GM12878 (cell line): ENCODE results near the gene MED13. TPM values are rescaled to one million over a fixed set of nuclear protein-coding genes. Genes with fewer than 3 reads are reported as not detected.
A peak's percentile ranks its signal among the peaks of the same experiment; 100 is the strongest.
"Not testable (repeated sequence)": the region's sequence is repeated elsewhere in the genome, so short reads cannot be mapped to it uniquely, and the experiment has no call there.

ENCODE experiments used
- ATAC-seq: fragments of 200-7000 bp; cut with Tn5 transposase; 3 replicates; pipeline ENCODE4 v1.9.1; 2020; ENCODE audit warnings: mild to moderate bottlenecking, moderate library complexity
- BruUV-seq: library from RNA; stranded (reverse); fragments of 400-500 nt; replicated peaks from 2 replicates; lab custom pipeline; 2021; lab: Mats Ljungman, UMichigan
- CTCF ChIA-PET: fragments of 300-600 bp; sonication (Branson Sonifier 250); formaldehyde crosslinking; extraction: SDS; loops from one replicate; lab custom pipeline; 2021; ENCODE audit warnings: inconsistent platforms; lab: Yijun Ruan, JAX
- POLR2A ChIA-PET: fragments of 350-600 bp; formaldehyde crosslinking; extraction: SDS; loops from one replicate; lab custom pipeline; 2021; ENCODE audit warnings: inconsistent platforms; lab: Charles Lee
- RAD21 ChIA-PET: fragments of 300-600 bp; sonication (Branson Sonifier 250); formaldehyde crosslinking; loops from one replicate; lab custom pipeline; 2023; ENCODE audit warnings: antibody characterized with exemption; ENCODE audit not compliant: unreplicated experiment; lab: Charles Lee
- SMC1A ChIA-PET: fragments of 300-600 bp; sonication (Branson Sonifier 250); formaldehyde crosslinking; loops from one replicate; lab custom pipeline; 2023; ENCODE audit not compliant: unreplicated experiment, uncharacterized antibody; lab: Charles Lee
- DNase-seq: peaks from one replicate; pipeline ENCODE4 v3.0.0-alpha.2; 2011; ENCODE audit warnings: low read depth, low spot score
- FAIRE-seq: peaks from 3 replicates; lab custom pipeline; 2011; peaks lifted over from hg19 to GRCh38; lab: Jason Lieb, UNC
- H2AFZ ChIP-seq: 2 replicates; pipeline ENCODE4 v1.6.0; 2011; ENCODE audit warnings: low read depth, low read length, control low read depth; ENCODE audit not compliant: control insufficient read depth
- H3K27ac ChIP-seq: 2 replicates; pipeline ENCODE4 v1.5.1; 2011; ENCODE audit warnings: control low read depth; ENCODE audit not compliant: control insufficient read depth, insufficient read depth
- H3K27me3 ChIP-seq, 2 experiments: replicated peaks in 1 of 2; 2 replicates each; pipeline versions ENCODE4 v1.6.0 to v1.6.1; 2011; ENCODE audit warnings: low read length in 1 of 2; ENCODE audit not compliant: control insufficient read depth in 2 of 2, insufficient read depth in 2 of 2
- H3K36me3 ChIP-seq, 2 experiments: 2 replicates each; pipeline ENCODE4 v1.5.1; 2011; ENCODE audit warnings: low read length in 1 of 2; ENCODE audit not compliant: control insufficient read depth in 2 of 2, insufficient read depth in 2 of 2
- H3K4me1 ChIP-seq: 2 replicates; pipeline ENCODE4 v1.6.1; 2011; ENCODE audit warnings: mild to moderate bottlenecking, low read length, moderate library complexity, mixed read lengths; ENCODE audit not compliant: control insufficient read depth, insufficient read depth
- H3K4me2 ChIP-seq: 2 replicates; pipeline ENCODE4 v1.6.0; 2011; ENCODE audit warnings: control low read depth; ENCODE audit not compliant: control insufficient read depth, insufficient read depth
- H3K4me3 ChIP-seq: fragments of 200-600 bp; sonication (generic); 2 replicates; pipeline ENCODE4 v1.5.1; 2016
- H3K79me2 ChIP-seq: 2 replicates; pipeline ENCODE4 v1.6.0; 2011; ENCODE audit warnings: low read length; ENCODE audit not compliant: control insufficient read depth, insufficient read depth
- H3K9ac ChIP-seq: 2 replicates; pipeline ENCODE4 v1.8.0; 2011; ENCODE audit warnings: low read length, control low read depth, mixed read lengths; ENCODE audit not compliant: control insufficient read depth, insufficient read depth
- H3K9me3 ChIP-seq: replicated peaks from 3 replicates; pipeline ENCODE4 v1.5.1; 2011; ENCODE audit warnings: mild to moderate bottlenecking, low read length; ENCODE audit not compliant: control insufficient read depth, insufficient read depth
- H4K20me1 ChIP-seq: 2 replicates; pipeline ENCODE4 v1.6.0; 2011; ENCODE audit not compliant: control insufficient read depth, insufficient read depth
- ETV6 ChIP-seq, 2 experiments: fragments of 450-650 bp in 1 of 2; IDR thresholded peaks in 1 of 2; conservative IDR thresholded peaks in 1 of 2; 2 replicates each; pipeline ENCODE4 v1.6.1; 2014; ENCODE audit warnings: antibody characterized with exemption in 1 of 2, borderline replicate concordance in 1 of 2, low read depth in 1 of 2, mild to moderate bottlenecking in 1 of 2, moderate library complexity in 1 of 2
- HDAC6 ChIP-seq: fragments of 200-600 bp; sonication (generic); IDR thresholded peaks from one replicate; pipeline ENCODE4 v1.8.0; 2017; ENCODE audit warnings: antibody characterized with exemption; ENCODE audit not compliant: unreplicated experiment
- NFXL1 ChIP-seq: fragments of 450-650 bp; IDR thresholded peaks from 2 replicates; pipeline ENCODE4 v1.6.1; 2017; ENCODE audit warnings: antibody characterized with exemption, mild to moderate bottlenecking, borderline replicate concordance
- RUNX3 ChIP-seq: IDR thresholded peaks from 2 replicates; pipeline ENCODE4 v1.6.1; 2012; ENCODE audit warnings: low read length, inconsistent platforms
- ZNF274 ChIP-seq: IDR thresholded peaks from one replicate; pipeline ENCODE4 v1.8.0; 2011; ENCODE audit not compliant: insufficient read length, insufficient read depth
- WGBS: methylation state at CpG from one replicate; pipeline ENCODE4 v1.1.6; 2016; ENCODE audit warnings: low lambda C conversion rate; ENCODE audit not compliant: insufficient replicate concordance, insufficient coverage; ENCODE audit errors: missing lambda C conversion rate; 5-methylcytosine and 5-hydroxymethylcytosine counted together
- in situ Hi-C: fragments of 300-500 bp; cut with MboI; formaldehyde crosslinking; loops from 9 replicates; pipeline ENCODE4 v1.14.3; 2018; ENCODE audit warnings: mixed read lengths
- intact Hi-C: fragments of 100-400 bp; cut with micrococcal nuclease; formaldehyde crosslinking; loops from one replicate; pipeline ENCODE4 v1.14.2; 2022; ENCODE audit not compliant: unreplicated experiment
- polyA plus RNA-seq, 11 experiments: library from polyadenylated mRNA; depleted of rRNA in 4 of 11; unstranded in 6 of 11; stranded (reverse) in 5 of 11; fragments of >200 nt; fragmentation: Nextera tagmentation in 4 of 11; fragmentation: Illumina TruSeq in 1 of 11; extraction: Ambion mirVana in 4 of 11; extraction: Trizol in 1 of 11; gene quantifications; 1 replicate in 1 of 11; 2 replicates in 10 of 11; pipeline versions ENCODE4 v1.2.1 to v1.2.3, GENCODE V29; 2011 to 2016; ENCODE audit warnings: inconsistent platforms in 2 of 11, missing spikeins in 2 of 11, low read depth in 1 of 11
- total RNA-seq, 4 experiments: library from RNA; depleted of rRNA in 3 of 4; stranded (reverse); fragments of >200 nt in 3 of 4; fragmentation: Illumina TruSeq in 1 of 4; extraction: Trizol in 1 of 4; gene quantifications; 2 replicates each; pipeline versions ENCODE4 v1.2.1 to v1.2.3, GENCODE V29; 2013 to 2021
- TF ChIP-seq, protein P1 (sequence below): IDR thresholded peaks from 2 replicates; pipeline ENCODE4 v1.6.1; 2011; ENCODE audit warnings: borderline replicate concordance, low read depth, mild to moderate bottlenecking, moderate library complexity, low read length; ENCODE audit not compliant: insufficient read depth, poor library complexity, severe bottlenecking

Gene MED13
- total and polyA plus RNA-seq, 10 of the 15 experiments (the other 5 are each of a cell fraction or from before 2014, with no cell fraction given): 4.6 to 49.7 (median 21.3) TPM

DNA sequence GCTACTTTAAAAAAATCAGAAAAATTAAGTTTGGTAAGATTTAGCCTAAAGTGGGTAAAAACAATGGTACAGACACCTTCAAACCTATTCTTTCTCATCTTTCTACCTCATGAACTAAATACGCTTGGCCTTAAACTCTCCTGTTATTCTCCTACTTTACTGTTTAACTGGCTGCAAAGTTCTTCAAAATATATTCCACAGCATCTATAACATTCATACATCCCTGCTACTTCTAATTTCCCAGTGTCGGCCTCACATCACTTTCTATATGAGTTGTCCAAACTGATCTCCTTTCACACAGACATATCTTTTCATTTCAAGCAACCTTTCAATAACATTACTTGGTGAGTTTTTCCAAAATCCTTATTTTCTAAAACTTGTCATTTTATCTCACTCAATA, 64.0 kb downstream of the MED13 start:
- Histone ChIP-seq H3K4me3 (no peak overlapping the region), H2AFZ (no peak overlapping the region), H4K20me1 (no peaks in the 10 kb centered on the region), H3K36me3 (peaks cover 2 to 19% of the 10 kb centered on the region in 2 experiments; a peak in 3 of 4 replicates), H3K4me1 (no peaks in the 10 kb centered on the region), H3K79me2 (peaks cover 11% of the 10 kb centered on the region), H3K27me3 (no peaks in the 10 kb centered on the region), H3K27ac (no peak overlapping the region), H3K9me3 (no peaks in the 10 kb centered on the region), H3K4me2 (no peak overlapping the region), H3K9ac (no peak overlapping the region)
- no TSS peak for BruUV-seq
- 74% methylated on average over 2 of the region's 2 CpGs for WGBS
- DNase-seq (no peak), FAIRE-seq (no peak), ATAC-seq (no peak)
- SMC1A ChIA-PET: no interaction called here
- CTCF ChIA-PET: interaction anchor here (0.5 to 1.0 kb wide), 2 partner anchors 109 to 137 kb away, joined by 3 read pairs; no protein-coding TSS in a partner anchor
- in situ Hi-C loops: no loop called here
- RAD21 ChIA-PET: no interaction called here
- intact Hi-C loops: no loop called here
- TF ChIP-seq ETV6 (conservative IDR thresholded peaks at IDR 0.05 in 1 of 2, IDR thresholded peaks at IDR 0.05 in 1 of 2; ENCODE audit: borderline replicate concordance in 1 of 2, low read depth in 1 of 2) (peak in 1 of 2 experiments; percentile 90; a peak in 2 of 4 replicates), ZNF274 (no peak), NFXL1 (peak; percentile 50; the same call in 1 of the 2 replicates)
- POLR2A ChIA-PET: no interaction called here

DNA sequence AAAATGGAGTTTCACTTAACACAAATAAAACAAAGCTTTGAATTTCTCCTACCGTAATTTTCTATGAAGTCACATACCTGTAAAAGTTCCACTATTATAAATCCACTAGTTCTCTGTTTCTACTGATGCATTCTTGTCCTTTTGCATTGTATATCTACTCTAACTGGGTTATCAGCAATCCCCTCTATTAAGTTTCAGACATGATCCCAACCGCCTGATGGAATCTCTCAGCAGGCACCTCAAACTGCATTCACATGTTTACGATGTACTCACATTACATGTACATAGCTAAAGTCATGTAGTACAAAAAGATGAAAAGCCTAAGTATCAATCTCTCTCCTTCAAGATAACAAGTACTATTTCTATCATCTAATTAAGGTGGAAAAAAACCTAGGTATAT, 64.9 kb downstream of the MED13 start:
- Histone ChIP-seq H3K9ac (no peak overlapping the region), H3K79me2 (peaks cover 7% of the 10 kb centered on the region), H3K36me3 (peaks cover 0 to 12% of the 10 kb centered on the region in 2 experiments; a peak in 2 of 4 replicates), H3K4me1 (no peaks in the 10 kb centered on the region), H3K4me3 (no peak overlapping the region), H4K20me1 (no peaks in the 10 kb centered on the region), H3K27me3 (no peaks in the 10 kb centered on the region), H2AFZ (no peak overlapping the region), H3K27ac (no peak overlapping the region), H3K4me2 (no peak overlapping the region), H3K9me3 (no peaks in the 10 kb centered on the region)
- ChIA-PET CTCF (interaction anchor here (0.8 to 1.2 kb wide), 2 partner anchors 53 to 58 kb away, joined by 3 read pairs; no protein-coding TSS in a partner anchor), POLR2A (no interaction called here), SMC1A (interaction anchor here (1.3 kb wide), 1 partner anchor 109 kb away, joined by 4 read pairs; no protein-coding TSS in a partner anchor), RAD21 (interaction anchor here (0.7 kb wide), 1 partner anchor 109 kb away, joined by 3 read pairs; no protein-coding TSS in a partner anchor)
- 98% methylated on average over 3 of the region's 3 CpGs for WGBS
- FAIRE-seq: no peak
- intact Hi-C loops: no loop called here
- TF ChIP-seq HDAC6 (no peak), RUNX3 (no peak)
- TF ChIP-seq, protein P1, sequence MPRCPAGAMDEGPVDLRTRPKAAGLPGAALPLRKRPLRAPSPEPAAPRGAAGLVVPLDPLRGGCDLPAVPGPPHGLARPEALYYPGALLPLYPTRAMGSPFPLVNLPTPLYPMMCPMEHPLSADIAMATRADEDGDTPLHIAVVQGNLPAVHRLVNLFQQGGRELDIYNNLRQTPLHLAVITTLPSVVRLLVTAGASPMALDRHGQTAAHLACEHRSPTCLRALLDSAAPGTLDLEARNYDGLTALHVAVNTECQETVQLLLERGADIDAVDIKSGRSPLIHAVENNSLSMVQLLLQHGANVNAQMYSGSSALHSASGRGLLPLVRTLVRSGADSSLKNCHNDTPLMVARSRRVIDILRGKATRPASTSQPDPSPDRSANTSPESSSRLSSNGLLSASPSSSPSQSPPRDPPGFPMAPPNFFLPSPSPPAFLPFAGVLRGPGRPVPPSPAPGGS: no peak
- BruUV-seq: no TSS peak
- in situ Hi-C loops: no loop called here
- DNase-seq: no peak
- no peak for ATAC-seq

DNA sequence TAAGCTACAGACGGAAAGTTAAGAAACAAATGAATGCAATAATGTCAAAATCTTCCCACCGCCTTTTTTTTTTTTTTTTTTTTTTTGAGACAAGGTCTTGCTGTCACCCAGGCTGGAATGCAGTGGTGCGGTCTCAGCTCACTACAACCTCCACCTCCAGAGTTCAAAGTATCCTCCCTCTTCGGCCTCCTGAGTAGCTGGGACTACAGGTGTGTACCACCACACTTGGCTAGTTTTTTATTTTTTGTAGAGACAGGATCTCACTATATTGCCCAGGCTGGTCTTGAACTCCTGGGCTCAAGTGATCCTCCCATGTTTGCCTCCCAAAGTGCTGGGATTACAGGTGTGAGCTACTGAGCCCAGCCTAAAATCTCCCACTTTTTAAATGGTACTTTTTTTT, 66.5 kb downstream of the MED13 start:
- H3K4me1 ChIP-seq, H3K27me3 ChIP-seq, H3K9me3 ChIP-seq, H4K20me1 ChIP-seq, BruUV-seq, H3K27ac ChIP-seq, FAIRE-seq, H3K9ac ChIP-seq, intact Hi-C loops, DNase-seq, H3K4me2 ChIP-seq, H3K4me3 ChIP-seq, H3K79me2 ChIP-seq, in situ Hi-C loops, H2AFZ ChIP-seq, ATAC-seq: not testable (repeated sequence)
- peaks cover 0 to 21% of the 10 kb centered on the region in 2 experiments; a peak in 3 of 4 replicates for H3K36me3 ChIP-seq
- RAD21 ChIA-PET: interaction anchor here (0.7 to 1.5 kb wide), 2 partner anchors 83 to 111 kb away, joined by 3 to 19 read pairs; no protein-coding TSS in a partner anchor
- POLR2A ChIA-PET: interaction anchor here (0.6 to 0.7 kb wide), 3 partner anchors 18 to 1361 kb away, joined by 3 to 6 read pairs (median 5); no protein-coding TSS in a partner anchor
- SMC1A ChIA-PET: interaction anchor here (0.5 to 1.8 kb wide), 10 partner anchors 12 to 586 kb away, joined by 3 to 12 read pairs (median 3); no protein-coding TSS in a partner anchor
- 100% methylated on average over 3 of the region's 4 CpGs for WGBS
- CTCF ChIA-PET: interaction anchor here (1.0 to 1.6 kb wide), 5 partner anchors 10 to 114 kb away, joined by 3 to 12 read pairs (median 3); no protein-coding TSS in a partner anchor
